Stimulated activated naive CD8-positive, alpha-beta T cell treated with anti-CD3 and anti-CD28 coated beads, Interleukin-15, Interleukin-2, amounts not matched to agents 100 ng/mL and 50 ng/mL, for 24 hours (primary cell): ENCODE results near the gene TREM2.

Source experiments
- H3K27ac Mint-ChIP-seq: one replicate; pipeline ENCODE4 v1.8.0; 2021; ENCODE audit warnings: mild to moderate bottlenecking, mixed read lengths
- H3K27me3 Mint-ChIP-seq: one replicate; pipeline ENCODE4 v1.8.0; 2021; ENCODE audit warnings: mixed read lengths
- H3K36me3 Mint-ChIP-seq: one replicate; pipeline ENCODE4 v1.8.0; 2021; ENCODE audit warnings: low read depth, mixed read lengths
- H3K4me1 Mint-ChIP-seq: one replicate; pipeline ENCODE4 v1.8.0; 2021; ENCODE audit warnings: low read depth, mixed read lengths
- H3K4me3 Mint-ChIP-seq: one replicate; pipeline ENCODE4 v1.8.0; 2021; ENCODE audit warnings: mild to moderate bottlenecking, mixed read lengths
- H3K9me3 Mint-ChIP-seq: one replicate; pipeline ENCODE4 v1.8.0; 2021; ENCODE audit warnings: mixed read lengths

TREM2 gene

DNA sequence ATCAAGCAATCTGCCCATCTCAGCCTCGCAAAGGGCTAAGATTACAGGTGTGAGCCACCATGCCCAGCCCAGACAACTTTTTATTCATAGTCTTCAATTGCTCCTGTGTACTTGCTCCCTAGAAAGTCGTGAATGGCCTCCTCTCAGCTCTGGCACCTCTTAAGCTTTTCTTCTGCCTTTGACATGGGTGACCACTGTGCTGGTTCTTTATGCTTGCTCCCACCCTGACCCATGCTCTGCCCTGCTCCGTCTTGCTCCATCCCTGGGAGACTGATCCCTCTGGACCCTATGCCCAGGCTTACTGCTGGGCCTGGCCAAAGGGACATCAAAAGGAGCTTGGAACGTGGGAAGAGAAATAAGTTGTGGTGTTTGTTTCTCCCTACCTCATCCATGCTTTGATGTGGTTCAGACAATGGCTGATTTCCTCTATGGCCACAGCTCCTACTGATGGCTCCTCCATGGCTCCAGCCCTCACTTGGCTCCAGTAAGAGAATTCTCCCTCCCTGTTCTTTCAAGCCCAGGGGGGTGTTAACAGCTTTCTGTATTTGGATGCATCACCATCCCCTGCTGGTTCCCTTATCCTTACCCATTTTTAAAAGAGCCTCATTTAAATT lies 7.7 kb upstream of the TREM2 start:
- Mint-ChIP-seq H3K4me1 (no peaks in the 10 kb centered on the region), H3K27ac (no peak overlapping the region), H3K27me3 (no peaks in the 10 kb centered on the region), H3K36me3 (no peaks in the 10 kb centered on the region), H3K9me3 (no peaks in the 10 kb centered on the region), H3K4me3 (no peak overlapping the region)

DNA sequence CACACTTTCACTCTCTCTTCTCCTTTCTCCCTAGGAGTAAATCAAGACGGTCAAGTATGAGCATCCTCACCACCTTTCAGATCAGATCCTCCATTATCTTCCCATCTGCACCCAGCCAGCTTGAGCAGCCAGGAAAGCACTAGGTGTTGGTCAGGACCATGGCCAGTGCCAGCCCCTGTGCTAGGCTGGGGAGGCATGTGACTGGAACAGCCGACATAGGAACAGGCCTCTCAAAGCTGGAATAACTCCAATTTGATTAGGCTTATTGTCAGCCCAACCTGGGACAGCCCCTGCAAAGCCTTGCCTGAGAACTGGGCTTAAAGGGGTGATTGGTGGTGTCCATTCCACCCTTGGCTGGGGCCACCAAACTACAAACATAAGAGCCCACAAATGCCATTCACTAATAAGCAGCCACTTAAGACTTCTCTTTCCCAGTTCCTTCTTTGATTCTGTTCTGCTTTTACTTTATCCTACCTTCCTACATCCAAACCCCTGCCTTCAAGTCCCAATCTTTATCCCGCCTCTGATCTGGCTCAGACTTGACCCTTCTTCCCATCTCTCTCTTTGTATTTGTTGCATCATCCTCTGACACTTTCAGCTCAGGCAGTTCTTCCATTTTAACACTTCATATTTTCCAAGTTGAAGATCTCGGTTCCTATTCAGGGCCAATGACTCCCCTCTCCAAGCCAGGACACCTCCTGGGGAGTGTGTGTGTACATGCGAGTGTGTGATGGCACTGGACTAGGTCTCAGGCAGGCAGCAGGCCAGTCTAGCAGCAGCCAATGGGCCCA lies 4.5 kb upstream of the TREM2 start:
- no peak overlapping the region for H3K4me3 Mint-ChIP-seq
- H3K9me3 Mint-ChIP-seq: no peaks in the 10 kb centered on the region
- H3K36me3 Mint-ChIP-seq: no peaks in the 10 kb centered on the region
- no peaks in the 10 kb centered on the region for H3K4me1 Mint-ChIP-seq
- no peaks in the 10 kb centered on the region for H3K27me3 Mint-ChIP-seq
- no peak overlapping the region for H3K27ac Mint-ChIP-seq

DNA sequence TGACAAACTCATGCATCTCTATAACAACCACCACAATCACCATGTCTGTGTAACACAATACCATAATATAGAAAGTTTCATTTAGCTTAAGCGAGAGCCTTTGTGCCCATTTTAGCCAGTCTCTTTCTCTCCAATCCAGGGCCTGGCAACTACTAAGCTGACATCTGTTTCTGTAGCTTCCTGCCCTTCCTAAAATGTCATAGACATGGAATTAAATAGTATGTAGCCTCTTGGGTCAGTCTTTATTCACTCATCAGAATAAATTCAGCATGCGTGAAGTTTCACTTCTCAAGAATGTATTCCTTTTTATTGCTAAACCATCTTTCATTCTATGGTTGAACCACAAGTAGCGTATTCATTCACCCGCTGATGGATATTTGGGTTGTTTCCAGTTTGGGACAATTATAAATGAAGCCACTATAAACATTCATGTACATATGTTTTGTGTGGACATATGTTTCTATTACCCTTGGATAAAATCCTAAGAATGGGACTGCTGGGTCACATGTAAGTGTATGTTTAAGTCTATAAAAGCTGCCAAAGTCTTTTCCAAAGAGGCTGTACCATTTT lies 1.7 kb upstream of the TREM2 start:
- Mint-ChIP-seq H3K9me3 (no peaks in the 10 kb centered on the region), H3K4me1 (no peaks in the 10 kb centered on the region), H3K27ac (no peak overlapping the region), H3K36me3 (no peaks in the 10 kb centered on the region), H3K4me3 (no peak overlapping the region), H3K27me3 (no peaks in the 10 kb centered on the region)

DNA sequence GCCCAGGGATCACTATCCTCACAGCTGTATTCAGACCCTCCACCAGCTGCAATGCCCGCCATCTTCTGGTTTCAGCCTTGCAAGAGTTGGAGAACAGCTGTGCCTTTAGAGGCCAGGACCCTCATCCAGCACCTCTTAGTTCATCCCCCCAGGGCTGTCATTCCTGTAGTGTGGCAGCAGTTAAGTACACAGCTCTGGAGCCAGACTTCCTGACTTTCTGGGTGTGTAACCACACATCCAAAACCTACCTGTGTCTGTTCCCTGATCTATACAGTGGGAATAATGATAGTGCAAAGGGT lies 452 bp upstream of the TREM2 start:
- Mint-ChIP-seq H3K4me3 (no peak overlapping the region), H3K4me1 (no peaks in the 10 kb centered on the region), H3K27me3 (no peaks in the 10 kb centered on the region)

DNA sequence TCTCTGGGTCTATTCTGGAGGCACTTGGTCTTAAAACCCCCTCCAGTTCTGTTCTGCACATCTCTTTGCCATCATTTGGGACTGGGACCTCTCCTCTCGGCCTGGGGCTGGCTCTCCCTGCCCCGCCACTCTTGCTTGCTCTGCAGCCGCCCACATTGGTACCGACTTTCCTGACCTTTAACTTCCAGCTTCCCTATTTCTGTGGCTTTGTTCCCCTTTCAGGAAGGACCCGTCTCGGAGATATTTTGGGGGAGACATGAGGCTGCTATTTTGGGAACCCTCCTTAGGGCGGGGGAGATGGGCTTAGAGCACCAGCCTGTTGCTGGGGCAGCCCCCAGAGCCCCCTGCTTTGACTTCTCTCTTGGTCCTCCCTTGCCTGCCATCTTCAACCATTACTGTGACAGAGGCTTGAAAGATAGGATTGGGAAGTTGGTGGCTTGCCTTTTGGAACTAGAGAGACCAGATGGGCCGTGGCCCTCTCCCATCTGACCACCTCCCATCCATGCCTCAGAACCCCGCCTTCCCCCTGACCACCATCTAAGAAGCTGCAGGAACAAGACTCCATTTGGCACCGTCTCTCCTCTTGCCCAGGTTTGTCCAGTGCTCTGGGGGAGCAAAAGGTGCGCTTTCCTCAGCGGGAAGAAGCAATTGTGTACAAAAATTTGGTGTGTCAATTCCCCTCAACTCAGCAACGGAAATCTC lies 914 bp downstream of the TREM2 start:
- no peak overlapping the region for H3K27ac Mint-ChIP-seq
- no peaks in the 10 kb centered on the region for H3K9me3 Mint-ChIP-seq
- H3K4me3 Mint-ChIP-seq: no peak overlapping the region
- no peaks in the 10 kb centered on the region for H3K36me3 Mint-ChIP-seq
- H3K4me1 Mint-ChIP-seq: no peaks in the 10 kb centered on the region
- peaks cover 3% of the 10 kb centered on the region for H3K27me3 Mint-ChIP-seq

More for the DNA sequence above, 452 bp upstream of the TREM2 start:
- H3K9me3 Mint-ChIP-seq: no peaks in the 10 kb centered on the region
- H3K27ac Mint-ChIP-seq: no peak overlapping the region
- H3K36me3 Mint-ChIP-seq: no peaks in the 10 kb centered on the region

DNA sequence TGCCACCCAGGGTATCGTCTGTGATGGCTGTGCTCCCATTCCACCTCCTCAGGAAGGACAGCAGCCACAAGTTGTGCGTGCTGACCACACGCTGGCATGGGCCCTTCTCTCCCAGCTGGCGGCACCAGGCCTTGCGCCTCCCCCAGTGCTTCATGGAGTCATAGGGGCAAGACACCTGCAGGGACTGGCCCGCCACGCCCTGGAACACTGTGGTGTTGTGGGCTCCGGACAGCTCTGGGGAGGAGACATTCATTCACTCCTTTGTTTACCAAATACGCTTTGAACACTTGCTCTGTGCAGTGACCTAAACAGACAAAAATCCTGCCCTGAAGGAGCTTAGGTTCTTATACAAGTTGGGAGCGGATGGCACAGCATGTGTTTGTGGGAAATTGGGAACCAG lies 1.5 kb downstream of the TREM2 start:
- Mint-ChIP-seq H3K9me3 (no peaks in the 10 kb centered on the region), H3K4me1 (no peaks in the 10 kb centered on the region), H3K36me3 (no peaks in the 10 kb centered on the region), H3K27ac (no peak overlapping the region), H3K4me3 (no peak overlapping the region), H3K27me3 (peaks cover 3% of the 10 kb centered on the region)

DNA sequence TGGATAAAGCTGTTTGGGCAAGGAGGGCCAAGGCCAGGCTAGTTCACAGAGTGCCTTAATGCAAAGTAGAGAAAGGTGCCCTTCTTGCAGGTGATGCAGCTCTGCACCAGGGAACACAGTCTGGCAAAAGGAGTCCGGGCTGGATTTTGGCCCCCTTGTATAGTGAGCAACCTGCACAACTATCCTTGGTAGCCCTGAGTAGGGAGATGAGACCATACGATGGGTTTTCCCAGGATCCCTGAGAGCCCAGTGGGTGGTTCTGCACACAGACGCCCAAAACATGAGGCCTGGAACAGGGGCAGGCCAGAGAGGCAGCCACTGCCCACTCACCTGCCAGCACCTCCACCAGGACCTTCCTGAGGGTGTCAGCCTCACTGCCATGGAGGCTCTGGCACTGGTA lies 2.0 kb downstream of the TREM2 start:
- no peaks in the 10 kb centered on the region for H3K36me3 Mint-ChIP-seq
- peaks cover 3% of the 10 kb centered on the region for H3K27me3 Mint-ChIP-seq
- no peaks in the 10 kb centered on the region for H3K9me3 Mint-ChIP-seq
- H3K4me3 Mint-ChIP-seq: no peak overlapping the region
- no peaks in the 10 kb centered on the region for H3K4me1 Mint-ChIP-seq
- no peak overlapping the region for H3K27ac Mint-ChIP-seq

DNA sequence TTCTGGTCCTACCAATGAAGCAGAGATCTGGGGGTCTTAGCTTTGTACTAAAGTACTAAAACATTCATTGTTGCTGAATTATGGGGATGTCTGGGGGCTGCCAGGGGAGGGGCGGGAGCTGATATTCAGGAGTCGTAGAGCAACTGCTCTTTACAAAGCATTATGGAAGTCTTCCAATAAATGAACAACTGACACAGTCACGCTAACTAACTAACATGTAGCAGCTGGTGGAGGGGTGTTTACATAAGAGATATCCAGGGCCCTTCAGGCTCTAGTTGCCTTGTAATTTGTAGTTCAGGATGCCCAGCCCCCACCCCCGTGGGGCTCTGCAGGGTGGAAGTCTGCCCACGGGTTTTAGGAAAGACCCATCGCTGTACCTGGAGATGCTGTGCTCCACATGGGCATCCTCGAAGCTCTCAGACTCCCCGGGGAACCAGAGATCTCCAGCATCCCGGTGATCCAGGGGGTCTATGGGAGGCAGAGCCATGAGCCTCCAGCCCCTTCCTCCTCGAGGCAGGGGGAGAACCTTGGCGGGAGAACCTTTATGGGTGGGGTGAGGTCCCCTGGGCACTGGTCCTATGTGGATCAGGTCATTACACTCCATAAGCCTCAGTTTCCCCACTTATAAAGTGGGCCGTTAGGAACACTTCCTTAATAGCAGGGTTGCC lies 3.4 kb downstream of the TREM2 start:
- no peak overlapping the region for H3K27ac Mint-ChIP-seq
- H3K9me3 Mint-ChIP-seq: no peaks in the 10 kb centered on the region
- no peak overlapping the region for H3K4me3 Mint-ChIP-seq
- H3K36me3 Mint-ChIP-seq: no peaks in the 10 kb centered on the region
- no peaks in the 10 kb centered on the region for H3K4me1 Mint-ChIP-seq
- H3K27me3 Mint-ChIP-seq: peaks cover 3% of the 10 kb centered on the region

DNA sequence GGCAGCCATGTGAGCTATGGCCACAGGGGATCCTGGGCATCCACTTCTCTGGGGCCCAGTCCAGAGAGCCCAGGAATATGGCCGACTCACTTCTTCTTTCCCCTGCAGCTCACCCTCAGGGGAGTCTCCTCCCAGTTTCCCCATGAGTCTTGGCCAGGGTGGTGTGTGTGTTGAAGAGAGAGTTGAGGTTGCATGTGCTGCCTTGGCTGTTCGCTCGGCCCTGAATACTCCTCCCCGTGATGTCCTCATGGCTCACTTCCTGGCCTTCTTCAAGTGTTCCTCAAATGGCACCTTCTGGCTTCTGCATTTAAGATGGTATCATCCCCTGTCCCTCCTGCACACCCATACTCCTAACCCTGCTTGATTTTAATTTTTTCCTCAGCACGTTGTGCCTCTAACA lies 5.6 kb downstream of the TREM2 start:
- H3K4me1 Mint-ChIP-seq: no peaks in the 10 kb centered on the region
- no peak overlapping the region for H3K4me3 Mint-ChIP-seq
- no peak overlapping the region for H3K27ac Mint-ChIP-seq
- H3K27me3 Mint-ChIP-seq: peaks cover 3% of the 10 kb centered on the region
- no peaks in the 10 kb centered on the region for H3K36me3 Mint-ChIP-seq
- no peaks in the 10 kb centered on the region for H3K9me3 Mint-ChIP-seq

DNA sequence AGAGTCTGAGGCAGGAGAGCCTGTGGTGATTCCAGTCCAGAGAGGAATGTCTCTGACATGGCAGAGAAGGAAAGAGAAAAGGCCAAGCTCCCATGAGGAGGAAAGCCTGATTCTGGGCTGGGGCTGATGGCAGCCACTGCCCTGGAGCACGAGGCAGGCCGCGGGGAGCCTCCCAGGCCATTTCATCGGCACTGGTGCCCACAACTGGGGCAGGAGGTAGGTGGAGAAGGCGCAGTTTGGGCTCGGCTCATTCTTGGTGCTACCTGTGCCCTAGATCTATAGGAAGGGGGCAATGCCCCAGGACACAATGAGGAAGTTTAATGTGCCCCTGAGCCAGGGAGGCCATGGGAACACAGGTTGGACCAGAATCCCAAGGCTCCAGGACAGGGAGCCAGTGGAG lies 6.1 kb downstream of the TREM2 start:
- Mint-ChIP-seq H3K9me3 (no peaks in the 10 kb centered on the region), H3K4me1 (no peaks in the 10 kb centered on the region), H3K4me3 (no peak overlapping the region), H3K27ac (no peak overlapping the region), H3K36me3 (no peaks in the 10 kb centered on the region), H3K27me3 (peaks cover 3% of the 10 kb centered on the region)

DNA sequence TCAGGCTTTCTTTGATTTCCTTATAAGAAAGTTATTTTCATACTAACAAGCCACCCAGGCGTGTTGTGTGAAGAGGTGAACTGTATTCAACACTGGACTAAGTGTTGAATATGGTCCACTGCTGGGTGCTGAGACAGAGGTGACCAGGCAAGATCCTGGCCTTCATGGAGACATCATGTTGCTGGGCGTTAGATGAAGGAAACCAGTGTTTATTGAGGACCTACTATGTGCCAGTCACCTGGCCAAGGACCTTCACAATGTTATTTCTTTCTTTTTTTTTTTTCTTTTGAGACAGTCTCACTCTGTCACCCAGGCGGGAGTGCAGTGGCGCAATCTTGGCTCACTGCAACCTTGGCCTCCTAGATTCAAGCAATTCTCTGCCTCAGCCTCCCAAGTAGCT lies 6.9 kb downstream of the TREM2 start:
- H3K4me1 Mint-ChIP-seq: no peaks in the 10 kb centered on the region
- H3K4me3 Mint-ChIP-seq: no peak overlapping the region
- peaks cover 3% of the 10 kb centered on the region for H3K27me3 Mint-ChIP-seq
- H3K9me3 Mint-ChIP-seq: no peaks in the 10 kb centered on the region
- no peak overlapping the region for H3K27ac Mint-ChIP-seq
- H3K36me3 Mint-ChIP-seq: no peaks in the 10 kb centered on the region

DNA sequence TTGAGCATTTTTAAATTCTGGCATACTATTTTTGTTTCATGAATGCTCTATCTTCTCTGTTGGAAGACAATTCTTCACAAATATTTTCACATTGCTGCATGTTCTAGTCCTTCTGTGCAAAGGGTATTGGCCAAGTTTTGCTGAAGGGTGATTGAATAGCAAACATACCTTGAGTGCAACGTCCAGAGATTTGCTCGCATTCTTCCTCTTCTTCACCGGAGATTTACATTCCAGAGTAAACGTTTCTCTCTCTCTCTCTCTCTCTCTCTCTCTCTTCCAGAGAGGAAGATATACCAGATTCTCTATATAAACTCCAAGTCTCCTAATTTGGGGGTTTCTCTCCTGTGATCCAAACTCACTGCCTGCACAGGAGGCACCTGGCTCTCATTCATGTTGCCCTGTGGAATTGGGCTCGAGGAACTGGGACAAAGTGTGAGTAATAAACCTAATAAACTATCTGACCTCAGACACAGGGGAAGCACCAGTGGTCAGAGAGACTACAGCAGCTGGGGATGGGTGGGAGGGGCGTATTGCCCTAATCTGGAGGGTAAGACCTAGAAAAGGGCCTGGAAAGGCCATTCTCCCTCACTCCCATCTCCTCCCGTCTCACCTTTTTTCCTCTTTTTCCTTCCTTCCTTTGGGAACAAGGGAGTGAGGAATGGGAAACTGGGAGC lies 7.6 kb downstream of the TREM2 start:
- Mint-ChIP-seq H3K9me3 (no peaks in the 10 kb centered on the region), H3K27ac (no peak overlapping the region), H3K4me1 (no peaks in the 10 kb centered on the region), H3K4me3 (no peak overlapping the region), H3K27me3 (peaks cover 3% of the 10 kb centered on the region), H3K36me3 (no peaks in the 10 kb centered on the region)

DNA sequence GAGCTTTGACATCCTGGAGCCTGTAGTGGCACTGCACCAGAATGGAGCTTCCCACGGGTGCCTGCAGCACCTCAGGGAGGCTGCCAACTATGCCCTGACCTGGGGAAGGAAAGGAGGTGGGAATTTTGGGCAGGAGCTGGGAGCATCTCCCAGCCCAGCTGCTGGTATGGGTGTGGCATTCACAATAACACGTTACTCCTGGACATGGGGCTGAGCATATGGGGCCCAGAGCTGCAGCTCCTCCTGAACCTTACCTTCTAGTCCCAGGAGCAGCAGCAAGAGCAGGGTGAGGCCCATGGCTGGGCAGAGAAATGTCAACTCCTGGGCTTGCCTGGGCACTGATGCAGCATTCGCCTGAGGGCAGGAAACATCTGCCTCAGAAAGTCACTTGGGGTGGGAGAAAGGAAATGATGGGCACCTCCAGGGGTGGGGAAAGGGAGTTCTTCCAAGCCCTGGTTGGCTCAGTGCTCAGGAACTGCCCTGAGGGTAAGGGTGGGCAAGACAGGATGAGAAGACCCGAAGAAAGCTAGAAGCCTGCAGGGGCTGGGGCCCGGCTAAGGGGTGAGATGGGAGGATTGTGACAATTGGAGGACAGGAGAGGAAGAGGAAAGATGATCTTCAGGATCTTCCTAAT lies 8.8 kb downstream of the TREM2 start, which contains the start of gene TREML1:
Gene TREML1 (minus strand): TSS at position 356 of the 634 bp plus-strand sequence. CDS start 59 bp downstream, at position 297.
- H3K36me3 Mint-ChIP-seq: no peaks in the 10 kb centered on the region
- H3K4me1 Mint-ChIP-seq: no peaks in the 10 kb centered on the region
- no peak within 1 kb of the TSS for H3K4me3 Mint-ChIP-seq
- H3K27me3 Mint-ChIP-seq: peaks cover 3% of the 10 kb centered on the region
- no peak within 1 kb of the TSS for H3K27ac Mint-ChIP-seq
- H3K9me3 Mint-ChIP-seq: no peaks in the 10 kb centered on the region

DNA sequence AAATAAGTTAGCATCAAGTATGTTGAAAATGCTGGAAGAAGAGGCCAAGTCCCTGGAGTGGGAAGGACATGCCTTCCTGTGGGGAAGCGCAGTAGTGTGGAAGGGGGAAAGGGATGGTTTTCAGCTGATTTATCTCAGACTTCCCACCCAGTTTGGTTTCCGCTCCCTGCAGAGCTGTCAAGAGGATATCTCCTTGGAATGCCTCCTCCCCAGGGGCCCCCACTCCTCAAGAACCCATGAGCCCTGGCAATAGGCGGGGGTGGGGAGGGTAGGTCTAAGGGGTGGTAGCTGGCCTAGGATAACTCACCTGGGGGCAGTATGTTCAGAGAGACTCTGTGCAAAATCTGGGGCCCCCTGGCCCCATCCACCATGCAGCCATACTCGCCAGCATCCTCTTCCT lies 9.5 kb downstream of the TREM2 start:
- Mint-ChIP-seq H3K4me3 (no peak overlapping the region), H3K36me3 (no peaks in the 10 kb centered on the region), H3K27me3 (peaks cover 3% of the 10 kb centered on the region), H3K27ac (no peak overlapping the region), H3K9me3 (no peaks in the 10 kb centered on the region), H3K4me1 (no peaks in the 10 kb centered on the region)
